ENCODE measurements around the gene SCGB3A2.
"Not testable (repeated sequence)": the region's sequence is repeated elsewhere in the genome, so short reads cannot be mapped to it uniquely, and the experiment has no call there.

SCGB3A2 gene

GRCh38 chr5:147860641-147861025, 17.9 kb upstream of the SCGB3A2 start:
- no peak overlapping the region for H3K4me3 ChIP-seq (ENCODE audit: low read depth, low read length)
- no peak for DNase-seq (ENCODE audit: low read depth)

DNA sequence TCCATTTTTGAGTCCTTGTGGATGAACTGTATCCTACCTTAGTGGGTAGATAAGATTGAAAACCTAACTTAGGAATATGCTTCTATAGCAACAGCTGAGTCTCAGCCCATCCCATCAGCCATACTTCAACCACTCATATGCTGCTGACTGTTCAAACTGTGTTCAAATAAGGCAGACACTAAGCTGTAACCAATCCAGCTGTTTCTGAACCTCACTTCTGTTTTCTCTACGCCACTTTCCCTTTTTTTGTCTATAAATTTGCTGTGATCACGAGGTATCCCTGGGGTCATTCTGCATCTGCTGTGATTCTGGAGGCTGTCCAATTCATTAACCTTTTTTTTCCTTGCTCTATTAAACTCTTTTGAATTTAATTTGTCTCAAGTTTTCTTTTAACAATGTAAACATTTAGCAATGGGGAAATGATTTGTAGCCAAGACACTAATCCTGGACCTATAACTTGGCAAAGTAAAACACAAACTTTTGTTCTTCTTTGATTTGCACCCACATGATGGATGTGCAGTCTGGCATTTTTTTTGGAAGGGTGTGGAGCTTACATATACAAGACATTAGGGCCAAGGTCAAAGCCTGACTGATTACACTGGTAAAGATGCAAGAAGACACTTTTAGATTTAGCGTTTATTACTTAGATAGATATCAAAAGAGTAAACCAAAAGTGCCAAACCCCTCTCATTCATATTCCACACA, 14.9 kb upstream of the SCGB3A2 start:
- DNase-seq (ENCODE audit: low read depth): no peak
- H3K4me3 ChIP-seq (ENCODE audit: low read depth, low read length): no peak overlapping the region
- TF ChIP-seq, protein P1, sequence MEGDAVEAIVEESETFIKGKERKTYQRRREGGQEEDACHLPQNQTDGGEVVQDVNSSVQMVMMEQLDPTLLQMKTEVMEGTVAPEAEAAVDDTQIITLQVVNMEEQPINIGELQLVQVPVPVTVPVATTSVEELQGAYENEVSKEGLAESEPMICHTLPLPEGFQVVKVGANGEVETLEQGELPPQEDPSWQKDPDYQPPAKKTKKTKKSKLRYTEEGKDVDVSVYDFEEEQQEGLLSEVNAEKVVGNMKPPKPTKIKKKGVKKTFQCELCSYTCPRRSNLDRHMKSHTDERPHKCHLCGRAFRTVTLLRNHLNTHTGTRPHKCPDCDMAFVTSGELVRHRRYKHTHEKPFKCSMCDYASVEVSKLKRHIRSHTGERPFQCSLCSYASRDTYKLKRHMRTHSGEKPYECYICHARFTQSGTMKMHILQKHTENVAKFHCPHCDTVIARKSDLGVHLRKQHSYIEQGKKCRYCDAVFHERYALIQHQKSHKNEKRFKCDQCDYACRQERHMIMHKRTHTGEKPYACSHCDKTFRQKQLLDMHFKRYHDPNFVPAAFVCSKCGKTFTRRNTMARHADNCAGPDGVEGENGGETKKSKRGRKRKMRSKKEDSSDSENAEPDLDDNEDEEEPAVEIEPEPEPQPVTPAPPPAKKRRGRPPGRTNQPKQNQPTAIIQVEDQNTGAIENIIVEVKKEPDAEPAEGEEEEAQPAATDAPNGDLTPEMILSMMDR (IDR thresholded peaks at IDR 0.05; ENCODE audit: low read depth, low read length, missing control alignments): no peak

More at GRCh38 chr5:147860641-147861025, 17.9 kb upstream of the SCGB3A2 start:
- TF ChIP-seq, protein P1 (IDR thresholded peaks at IDR 0.05; ENCODE audit: low read depth, low read length, missing control alignments): no peak

DNA sequence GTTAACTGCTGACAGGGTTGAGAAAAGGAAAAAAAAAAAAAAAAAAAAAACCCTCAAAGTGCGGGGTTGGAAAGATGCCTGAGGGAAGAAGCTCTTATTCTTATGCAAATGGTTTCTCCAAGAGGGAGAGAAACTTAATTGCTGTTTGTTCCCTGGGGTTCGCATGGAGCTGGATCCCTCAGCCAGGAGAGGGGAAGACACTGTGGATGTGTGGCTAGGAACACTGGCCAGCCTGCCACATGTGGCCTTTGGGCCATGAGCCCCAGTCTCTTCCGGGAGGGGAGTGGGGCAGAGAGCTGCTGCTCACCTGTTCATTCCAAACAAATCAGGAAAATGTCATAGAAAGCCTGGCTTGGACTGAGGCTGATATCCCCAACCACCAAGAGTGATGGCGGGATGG, 9.4 kb upstream of the SCGB3A2 start:
- no peak for DNase-seq (ENCODE audit: low read depth)
- TF ChIP-seq, protein P1 (IDR thresholded peaks at IDR 0.05; ENCODE audit: low read depth, low read length, missing control alignments): no peak
- H3K4me3 ChIP-seq (ENCODE audit: low read depth, low read length): no peak overlapping the region

- DNase-seq (ENCODE audit: low read depth); H3K4me3 ChIP-seq (ENCODE audit: low read depth, low read length): not testable (repeated sequence)
Measured at GRCh38 chr5:147869892-147870291, 8.6 kb upstream of the SCGB3A2 start.

GRCh38 chr5:147871980-147872549, 6.4 kb upstream of the SCGB3A2 start:
- DNase-seq (ENCODE audit: low read depth); H3K4me3 ChIP-seq (ENCODE audit: low read depth, low read length): not testable (repeated sequence)

DNA sequence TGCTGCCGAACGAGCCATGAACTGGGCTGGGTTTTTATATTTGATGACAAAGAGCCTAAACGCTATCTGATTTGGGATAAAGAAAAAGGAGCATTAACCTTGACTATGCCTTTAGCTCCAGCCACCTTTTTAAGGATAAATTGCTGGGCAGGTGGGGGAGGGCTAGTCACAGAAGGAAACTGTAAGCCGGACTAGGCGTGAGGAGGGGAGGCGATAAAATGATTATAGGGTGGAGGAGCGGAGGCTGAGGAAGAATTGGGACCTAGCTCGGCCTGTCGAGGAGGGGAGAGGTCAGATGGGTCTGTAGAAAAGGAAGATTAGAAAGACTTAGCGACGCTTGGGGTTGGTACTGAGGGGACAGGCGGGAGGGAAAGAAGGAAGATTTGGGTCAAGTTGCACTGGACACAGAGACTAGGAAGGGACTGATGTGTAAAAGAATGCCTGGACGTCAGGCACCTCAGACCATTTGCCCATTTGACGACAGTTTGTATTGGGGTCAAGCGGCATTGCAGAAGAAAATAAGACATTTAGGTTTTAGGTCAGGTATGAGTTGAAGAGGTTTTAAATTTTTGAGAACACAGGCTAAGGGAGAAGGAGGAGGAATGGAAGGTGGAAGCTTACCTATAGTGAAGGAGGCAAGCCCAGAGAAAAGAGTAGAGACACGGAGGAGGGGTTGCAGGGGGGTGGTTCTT, 5.6 kb upstream of the SCGB3A2 start:
- not testable (repeated sequence) for H3K4me3 ChIP-seq (ENCODE audit: low read depth, low read length); DNase-seq (ENCODE audit: low read depth)

DNA sequence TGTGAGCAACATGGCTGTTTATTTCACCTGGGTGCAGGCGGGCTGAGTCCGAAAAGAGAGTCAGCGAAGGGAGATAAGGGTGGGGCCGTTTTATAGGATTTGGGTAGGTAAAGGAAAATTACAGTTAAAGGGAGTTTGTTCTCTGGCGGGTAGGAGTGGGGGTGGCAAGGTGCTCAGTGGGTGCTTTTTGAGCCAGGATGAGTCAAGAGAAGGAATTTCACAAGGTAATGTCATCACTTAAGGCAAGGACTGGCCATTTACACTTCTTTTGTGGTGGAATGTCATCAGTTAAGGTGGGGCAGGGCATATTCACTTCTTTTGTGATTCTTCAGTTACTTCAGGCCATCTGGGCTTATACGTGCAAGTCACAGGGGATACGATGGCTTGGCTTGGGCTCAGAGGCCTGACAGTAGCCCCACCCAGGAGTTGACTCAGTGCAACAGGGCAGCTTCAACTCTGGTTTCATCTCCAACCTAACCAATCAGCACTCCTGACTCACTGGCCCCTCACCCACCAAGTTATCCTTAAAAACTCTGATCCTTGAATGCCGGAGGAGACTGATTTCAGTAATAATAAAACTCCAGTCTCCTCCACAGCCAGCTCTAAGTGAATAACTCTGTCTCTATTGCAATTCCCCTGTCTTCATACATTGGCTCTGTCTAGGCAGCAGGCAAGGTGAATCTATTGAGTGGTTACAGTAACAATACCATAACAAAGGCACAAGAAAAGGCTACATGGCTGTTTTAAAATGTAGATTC, 4.2 kb upstream of the SCGB3A2 start:
- H3K4me3 ChIP-seq (ENCODE audit: low read depth, low read length); DNase-seq (ENCODE audit: low read depth): not testable (repeated sequence)

DNA sequence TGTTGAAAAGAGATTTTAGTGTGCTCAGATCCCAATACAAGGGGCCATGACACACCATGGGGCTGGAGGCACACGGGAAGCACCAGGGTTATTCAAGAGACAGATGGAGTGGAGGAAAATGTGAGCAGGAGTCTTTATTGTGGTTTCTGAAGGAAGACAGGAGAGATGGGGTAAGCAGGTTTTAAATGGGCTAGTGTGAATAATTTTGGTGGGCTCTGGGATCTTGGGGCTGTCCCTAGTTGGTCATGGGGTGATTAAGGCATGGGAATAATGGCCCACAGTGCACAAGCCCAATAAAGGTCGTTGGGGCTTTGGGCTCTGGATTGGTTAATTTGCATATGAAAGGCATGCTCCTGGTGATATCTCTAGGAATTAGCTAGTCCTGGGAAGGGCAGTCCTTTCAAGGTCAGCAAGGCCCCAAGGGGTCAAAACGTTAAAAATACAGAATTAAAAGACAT, 3.6 kb upstream of the SCGB3A2 start:
- no peak for DNase-seq (ENCODE audit: low read depth)
- H3K4me3 ChIP-seq (ENCODE audit: low read depth, low read length): no peak overlapping the region
- TF ChIP-seq, protein P1 (IDR thresholded peaks at IDR 0.05; ENCODE audit: low read depth, low read length, missing control alignments): no peak

Measured in GM12864 (cell line).